HG02852 (cell line): ENCODE measurements around the gene OAS3.

Experiments used
- ATAC-seq: cut with Tn5 transposase; IDR thresholded peaks from one replicate; pipeline ENCODE4 v1.9.1; 2021; ENCODE audit warnings: mild to moderate bottlenecking, moderate library complexity; ENCODE audit not compliant: unreplicated experiment

Gene OAS3

GRCh38 chr12:113007166-113007565 is 68.9 kb downstream of the OAS3 start:
- ATAC-seq: no peak

GRCh38 chr12:113010701-113011100 is 72.4 kb downstream of the OAS3 start:
- no peak for ATAC-seq

GRCh38 chr12:113014565-113014964 is 76.3 kb downstream of the OAS3 start:
- ATAC-seq: no peak

GRCh38 chr12:113016796-113017195 is 78.5 kb downstream of the OAS3 start:
- ATAC-seq: no peak

GRCh38 chr12:113019025-113019424 is 80.8 kb downstream of the OAS3 start:
- ATAC-seq: no peak

- ATAC-seq: no peak
Observed at GRCh38 chr12:113021500-113021899, 83.2 kb downstream of the OAS3 start.
